Measurements from ENCODE around the gene TIMM50. TPM values are rescaled to one million over a fixed set of nuclear protein-coding genes. Genes with fewer than 3 reads are reported as not detected.

Gene TIMM50
- total and polyA plus RNA-seq, 2 of the 13 experiments (the other 11 are each of a cell fraction or from before 2014, with no cell fraction given), result 91.1 to 92.5 TPM

DNA sequence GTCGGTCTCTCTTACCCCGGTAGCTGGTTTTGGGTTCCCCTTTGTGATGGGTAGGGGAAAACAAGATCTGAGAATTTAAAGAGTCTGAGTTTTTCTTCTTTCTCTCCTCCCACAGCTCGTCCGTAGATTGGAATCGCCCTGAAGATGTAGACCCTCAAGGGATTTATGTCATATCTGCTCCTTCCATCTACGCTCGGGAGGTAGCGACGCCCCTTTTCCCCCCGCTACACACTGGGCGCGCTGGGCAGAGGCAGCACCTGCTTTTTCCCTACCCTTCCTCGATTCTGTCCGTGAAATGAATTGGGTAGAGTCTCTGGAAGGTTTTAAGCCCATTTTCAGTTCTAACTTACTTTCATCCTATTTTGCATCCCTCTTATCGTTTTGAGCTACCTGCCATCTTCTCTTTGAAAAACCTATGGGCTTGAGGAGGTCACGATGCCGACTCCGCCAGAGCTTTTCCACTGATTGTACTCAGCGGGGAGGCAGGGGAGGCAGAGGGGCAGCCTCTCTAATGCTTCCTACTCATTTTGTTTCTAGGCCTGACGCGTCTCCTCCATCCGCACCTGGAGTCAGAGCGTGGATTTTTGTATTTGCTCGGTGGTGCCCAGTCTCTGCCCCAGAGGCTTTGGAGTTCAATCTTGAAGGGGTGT lies 27.2 kb downstream of the TIMM50 start:
- H3K27me3 ChIP-seq (ENCODE audit: control insufficient read depth in 1 of 2, insufficient read depth in 2 of 2, low read length in 2 of 2), result peaks cover 16 to 53% of the 10 kb centered on the region in 2 experiments
- POLR2A ChIA-PET, result interaction anchor here (1.6 kb wide), 1 partner anchor 63 kb away, joined by 3 read pairs; the partner anchor contains the start of gene SUPT5H
- ATAC-seq (no peak), FAIRE-seq (no peak), DNase-seq (ENCODE audit: low spot score) (no peak)
- no TSS peak for BruUV-seq (replicated peaks)
- H3K9me3 ChIP-seq (ENCODE audit: low read length), result no peaks in the 10 kb centered on the region
- H3K4me2 ChIP-seq (ENCODE audit: low read depth, low read length), result peak overlapping the region; percentile 70
- CTCF ChIA-PET (ENCODE audit: low intra/inter-chr PET ratio, low total read pairs), result no interaction called here
- no peaks in the 10 kb centered on the region for H3K36me3 ChIP-seq (replicated peaks in 1 of 2; ENCODE audit: control insufficient read depth in 1 of 2, insufficient read depth in 2 of 2, low read length in 2 of 2)
- H3K9ac ChIP-seq (ENCODE audit: insufficient read depth, low read depth, low read length), result no peak overlapping the region
- WGBS (ENCODE audit: low lambda C conversion rate), result 38% methylated on average over 24 of the region's 24 CpGs
- H2AFZ ChIP-seq (ENCODE audit: low read length), result no peak overlapping the region
- intact Hi-C loops (cut with micrococcal nuclease; ENCODE audit: unreplicated experiment) (no loop called here), in situ Hi-C loops (cut with HindIII; ENCODE audit: extremely low pct_ligation_motif_present, low pct_unique_long_range_greater_than_20kb) (no loop called here)
- peak overlapping the region in 2 of 3 experiments; percentile 56 to 68; a peak in 4 of 6 replicates for H3K4me3 ChIP-seq (replicated peaks in 1 of 3; ENCODE audit: insufficient read depth in 1 of 3, low read depth in 2 of 3, low read length in 3 of 3)
- H3K27ac ChIP-seq (ENCODE audit: extremely low read length, insufficient read depth, low read length), result no peak overlapping the region
- no peaks in the 10 kb centered on the region for H4K20me1 ChIP-seq (ENCODE audit: insufficient read depth, low read length)
- TF ChIP-seq NFYC (CRISPR knock-in tag; IDR thresholded peaks at IDR 0.05) (no peak), ELF4 (CRISPR knock-in tag; IDR thresholded peaks at IDR 0.05; ENCODE audit: borderline replicate concordance) (no peak), ZNF598 (CRISPR knock-in tag; IDR thresholded peaks at IDR 0.05; ENCODE audit: borderline replicate concordance) (0 out of 2 replicates have a peak, but pooled peaks have one; percentile 31), ZNF605 (CRISPR knock-in tag; IDR thresholded peaks at IDR 0.05) (0 out of 2 replicates have a peak, but pooled peaks have one; percentile 13), EZH2 (conservative IDR thresholded peaks at IDR 0.05; ENCODE audit: low read depth, low read length) (0 out of 2 replicates have a peak, but pooled peaks have one; percentile 56), ZNF501 (CRISPR knock-in tag; IDR thresholded peaks at IDR 0.05) (0 out of 2 replicates have a peak, but pooled peaks have one; percentile 10), ZNF709 (CRISPR knock-in tag; IDR thresholded peaks at IDR 0.05) (0 out of 2 replicates have a peak, but pooled peaks have one; percentile 13), RORA (CRISPR knock-in tag; IDR thresholded peaks at IDR 0.05) (no peak)
- TF ChIP-seq, protein P1, sequence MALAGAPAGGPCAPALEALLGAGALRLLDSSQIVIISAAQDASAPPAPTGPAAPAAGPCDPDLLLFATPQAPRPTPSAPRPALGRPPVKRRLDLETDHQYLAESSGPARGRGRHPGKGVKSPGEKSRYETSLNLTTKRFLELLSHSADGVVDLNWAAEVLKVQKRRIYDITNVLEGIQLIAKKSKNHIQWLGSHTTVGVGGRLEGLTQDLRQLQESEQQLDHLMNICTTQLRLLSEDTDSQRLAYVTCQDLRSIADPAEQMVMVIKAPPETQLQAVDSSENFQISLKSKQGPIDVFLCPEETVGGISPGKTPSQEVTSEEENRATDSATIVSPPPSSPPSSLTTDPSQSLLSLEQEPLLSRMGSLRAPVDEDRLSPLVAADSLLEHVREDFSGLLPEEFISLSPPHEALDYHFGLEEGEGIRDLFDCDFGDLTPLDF (CRISPR knock-in tag; IDR thresholded peaks at IDR 0.05), result no peak
- H3K4me1 ChIP-seq (ENCODE audit: insufficient read depth, low read length), result peaks cover 25% of the 10 kb centered on the region
- no peaks in the 10 kb centered on the region for H3K79me2 ChIP-seq (ENCODE audit: insufficient read depth, low read length)

All from HepG2 (cell line).